Prostate gland (tissue), 2 donors: ENCODE measurements around the gene ITPR2.

Source experiments
- CTCF ChIP-seq, 4 experiments: fragments of 200-600 bp in 2 of 4; fragments of 450-650 bp in 2 of 4; sonication (generic) in 2 of 4; IDR thresholded peaks; 1 replicate in 3 of 4; 2 replicates in 1 of 4; pipeline ENCODE4 v1.5.1; 2016 to 2019; ENCODE audit warnings: antibody characterized with exemption in 4 of 4, mild to moderate bottlenecking in 2 of 4, moderate library complexity in 2 of 4
- POLR2A ChIP-seq: fragments of 450-650 bp; IDR thresholded peaks from one replicate; pipeline ENCODE4 v1.6.1; 2016; ENCODE audit warnings: antibody characterized with exemption, mild to moderate bottlenecking
- POLR2AphosphoS5 ChIP-seq: sonication (generic); formaldehyde crosslinking; IDR thresholded peaks from one replicate; pipeline ENCODE4 v1.6.1; 2017; ENCODE audit warnings: antibody characterized with exemption

GRCh38 chr12:26567126-26567525, 265.9 kb downstream of the ITPR2 start:
- TF ChIP-seq POLR2A (no peak), CTCF (IDR thresholded peaks at IDR 0.05) (no peak), POLR2AphosphoS5 (no peak)
